GM06990 (cell line): ENCODE data around the gene CTR9.
A peak's percentile ranks its signal among the peaks of the same experiment; 100 is the strongest.

Experiments used
- DNase-seq: peaks from one replicate; pipeline ENCODE4 v3.0.0-alpha.2; 2011; ENCODE audit not compliant: insufficient read length; ENCODE audit errors: extremely low read depth
- H3K27me3 ChIP-seq: replicated peaks from 2 replicates; pipeline ENCODE4 v1.6.0; 2011; ENCODE audit warnings: low read length; ENCODE audit not compliant: control insufficient read depth, insufficient read depth
- H3K36me3 ChIP-seq: 2 replicates; pipeline ENCODE4 v1.5.1; 2011; ENCODE audit warnings: low read length; ENCODE audit not compliant: control insufficient read depth, insufficient read depth
- H3K4me3 ChIP-seq: replicated peaks from 2 replicates; pipeline ENCODE4 v1.5.1; 2011; ENCODE audit warnings: low read depth, mild to moderate bottlenecking, control low read depth, low read length
- CTCF ChIP-seq: IDR thresholded peaks from 2 replicates; pipeline ENCODE4 v1.5.1; 2011; ENCODE audit warnings: low read length, control low read depth, mild to moderate bottlenecking, inconsistent platforms; ENCODE audit not compliant: insufficient read depth, poor library complexity, severe bottlenecking

CTR9 gene

DNA sequence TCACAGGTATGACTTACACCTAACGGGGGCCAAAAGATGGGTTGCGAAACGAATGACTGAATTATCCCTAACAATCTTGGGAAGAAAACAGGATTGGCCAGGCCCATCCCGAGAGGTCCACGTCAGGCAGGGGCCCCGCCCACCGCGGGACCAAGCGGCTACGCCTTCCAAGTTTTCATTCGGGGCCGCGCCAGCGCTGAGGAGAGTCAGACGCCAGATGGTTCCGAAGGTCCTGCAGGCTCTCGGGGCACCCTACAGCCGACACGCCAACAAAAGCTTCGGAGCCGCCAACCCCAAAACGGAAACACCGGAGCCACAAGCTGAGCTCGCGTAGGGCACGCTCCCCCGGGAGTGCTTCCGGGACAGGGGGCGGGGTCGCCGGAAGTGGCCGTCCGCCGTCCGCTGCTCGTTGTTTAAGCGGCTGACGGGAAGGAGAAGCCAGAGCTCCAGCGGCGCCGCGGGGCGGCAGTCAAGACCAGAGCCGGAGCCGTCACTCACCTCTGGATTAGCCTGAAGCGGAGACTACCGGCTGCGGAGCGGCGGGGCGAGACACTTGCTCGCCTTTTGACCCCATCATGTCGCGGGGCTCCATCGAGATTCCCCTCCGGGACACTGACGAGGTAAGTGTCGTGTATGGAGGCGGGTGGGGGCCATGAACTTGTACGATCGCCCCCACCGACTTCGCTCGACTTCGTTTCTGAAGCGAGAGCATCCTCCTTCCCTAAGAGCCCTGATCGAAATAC lies at the start of gene CTR9:
TSS of gene CTR9 (plus strand) at position 409 of the 743 bp plus-strand sequence. CDS start at position 576, 167 bp downstream.
- Histone ChIP-seq H3K4me3 (peak within 1 kb of the TSS; percentile 78), H3K27me3 (no peaks in the 10 kb centered on the region), H3K36me3 (peaks cover 2% of the 10 kb centered on the region; the same call in 1 of the 2 replicates)
- DNase-seq, result peak; percentile 97
- peak; percentile 45 for TF ChIP-seq CTCF

DNA sequence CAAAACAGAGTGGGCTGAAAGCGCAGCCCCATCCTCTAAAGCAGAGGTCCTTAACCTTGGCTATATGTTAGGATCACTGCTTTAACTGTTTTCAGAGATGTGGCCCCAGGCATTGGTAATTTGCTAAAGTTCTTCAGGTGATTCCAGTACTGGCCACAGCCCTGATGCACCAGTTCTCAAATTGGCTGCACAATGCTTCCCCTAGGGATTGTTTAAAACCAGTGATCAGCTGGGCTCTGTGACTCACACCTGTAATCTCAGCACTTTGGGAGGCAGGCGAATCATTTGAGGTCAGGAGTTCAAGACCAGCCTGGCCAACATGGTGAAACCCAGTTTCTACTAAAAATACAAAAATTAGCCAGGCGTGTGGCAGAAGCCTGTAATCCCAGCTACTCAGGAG lies 49.1 kb upstream of the CTR9 start:
- H3K27me3 ChIP-seq, result peaks cover 5% of the 10 kb centered on the region
- no peak overlapping the region for H3K4me3 ChIP-seq
- no peak for DNase-seq
- no peak for TF ChIP-seq CTCF
- no peaks in the 10 kb centered on the region for H3K36me3 ChIP-seq

GRCh38 chr11:10708131-10708530 lies 42.9 kb upstream of the CTR9 start:
- H3K4me3 ChIP-seq, result no peak overlapping the region
- H3K36me3 ChIP-seq, result no peaks in the 10 kb centered on the region
- no peak for DNase-seq
- TF ChIP-seq CTCF, result no peak
- peaks cover 5% of the 10 kb centered on the region for H3K27me3 ChIP-seq

GRCh38 chr11:10709299-10710086 lies 41.6 kb upstream of the CTR9 start:
- Histone ChIP-seq H3K27me3 (peaks cover 3% of the 10 kb centered on the region), H3K36me3 (no peaks in the 10 kb centered on the region), H3K4me3 (no peak overlapping the region)
- DNase-seq, result no peak
- TF ChIP-seq CTCF, result no peak

DNA sequence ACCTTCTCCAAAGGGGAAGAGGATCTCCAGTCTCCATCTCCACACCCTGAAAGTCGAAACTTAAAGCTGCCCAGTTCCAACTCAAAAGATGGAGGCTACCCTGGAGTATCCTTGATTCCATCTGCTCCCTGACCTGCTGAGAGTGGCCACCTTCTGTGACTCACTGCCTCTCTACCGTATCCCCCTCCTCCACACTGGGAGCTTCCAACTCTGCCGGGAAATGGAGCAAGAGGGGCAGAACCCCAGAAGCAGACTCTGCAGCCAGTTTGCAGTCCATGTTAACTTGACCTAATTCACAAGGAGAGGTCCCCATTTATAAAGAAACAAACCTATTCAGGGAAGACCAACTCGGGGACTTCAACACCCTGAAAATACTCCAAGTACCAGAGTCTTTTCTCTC lies 35.5 kb upstream of the CTR9 start:
- H3K36me3 ChIP-seq, result no peaks in the 10 kb centered on the region
- H3K27me3 ChIP-seq, result peaks cover 2% of the 10 kb centered on the region; the same call in 1 of the 2 replicates
- DNase-seq, result no peak
- H3K4me3 ChIP-seq, result no peak overlapping the region
- no peak for TF ChIP-seq CTCF
